Measurements from ENCODE around the gene EML4.

EML4 gene

GRCh38 chr2:42137125-42137841, 31.9 kb upstream of the EML4 start:
- DNase-seq (ENCODE audit: low spot score), result no peak

GRCh38 chr2:42138163-42139015, 30.8 kb upstream of the EML4 start:
- no peak for DNase-seq (ENCODE audit: low spot score)

GRCh38 chr2:42139101-42139500, 30.1 kb upstream of the EML4 start:
- DNase-seq (ENCODE audit: low spot score), result no peak

GRCh38 chr2:42140496-42140895, 28.7 kb upstream of the EML4 start:
- no peak for DNase-seq (ENCODE audit: low spot score)

GRCh38 chr2:42141687-42142546, 27.2 kb upstream of the EML4 start:
- DNase-seq (ENCODE audit: low spot score), result no peak

- no peak for DNase-seq (ENCODE audit: low spot score)
Observed at GRCh38 chr2:42142547-42143184, 26.5 kb upstream of the EML4 start.

GRCh38 chr2:42147641-42148274, 21.4 kb upstream of the EML4 start:
- DNase-seq (ENCODE audit: low spot score), result no peak

- no peak for DNase-seq (ENCODE audit: low spot score)
Observed at GRCh38 chr2:42150159-42150558, 19.0 kb upstream of the EML4 start.

- DNase-seq (ENCODE audit: low spot score), result no peak
Observed at GRCh38 chr2:42153944-42154581, 15.1 kb upstream of the EML4 start.

GRCh38 chr2:42156721-42157120, 12.4 kb upstream of the EML4 start:
- DNase-seq (ENCODE audit: low spot score), result no peak

- no peak for DNase-seq (ENCODE audit: low spot score)
Observed at GRCh38 chr2:42161444-42161843, 7.7 kb upstream of the EML4 start.

- no peak for DNase-seq (ENCODE audit: low spot score)
Observed at GRCh38 chr2:42163444-42164045, 5.6 kb upstream of the EML4 start.

- DNase-seq (ENCODE audit: low spot score), result no peak
Observed at GRCh38 chr2:42164046-42164445, 5.1 kb upstream of the EML4 start.

- DNase-seq (ENCODE audit: low spot score), result no peak
Observed at GRCh38 chr2:42164971-42165370, 4.2 kb upstream of the EML4 start.

- DNase-seq (ENCODE audit: low spot score), result no peak
Observed at GRCh38 chr2:42167458-42167857, 1.7 kb upstream of the EML4 start.

- no peak for DNase-seq (ENCODE audit: low spot score)
Observed at GRCh38 chr2:42168459-42169099, 574 bp upstream of the EML4 start.

- DNase-seq (ENCODE audit: low spot score), result no peak
Observed at GRCh38 chr2:42169874-42170521, 845 bp downstream of the EML4 start.

- no peak for DNase-seq (ENCODE audit: low spot score)
Observed at GRCh38 chr2:42170619-42171395, 1.7 kb downstream of the EML4 start.

Data from activated CD4-positive, alpha-beta T cell treated with anti-CD3 and anti-CD28 coated beads, Interleukin-2, Interleukin-4, amounts not matched to agents 100 ng/mL and 50 ng/mL, durations not matched to agents 16 hours and 8 hours (primary cell).